HepG2 (cell line): Measurements from ENCODE around the gene C1QL4. TPM values are rescaled to one million over a fixed set of nuclear protein-coding genes. Genes with fewer than 3 reads are reported as not detected.

Experiments
- ATAC-seq: fragments of 200-7000 bp; cut with Tn5 transposase; 3 replicates; pipeline ENCODE4 v1.9.1; 2020; ENCODE audit warnings: mild to moderate bottlenecking, moderate library complexity
- BruUV-seq: library from RNA; stranded (reverse); fragments of 400-500 nt; replicated peaks from 2 replicates; lab custom pipeline; 2021; lab: Mats Ljungman, UMichigan
- CTCF ChIA-PET: fragments of 300-600 bp; formaldehyde crosslinking; extraction: SDS; loops from one replicate; lab custom pipeline; 2021; ENCODE audit warnings: low total read pairs, inconsistent platforms, low intra/inter-chr PET ratio; lab: Yijun Ruan, JAX
- POLR2A ChIA-PET: fragments of 350-600 bp; sonication (Branson Sonifier 250); formaldehyde crosslinking; loops from one replicate; lab custom pipeline; 2020; ENCODE audit warnings: antibody characterized with exemption, inconsistent platforms; lab: Yijun Ruan, JAX
- DNase-seq: peaks from one replicate; pipeline ENCODE4 v3.0.0-alpha.2; 2015; ENCODE audit warnings: low spot score
- FAIRE-seq: peaks from 3 replicates; lab custom pipeline; 2011; peaks lifted over from hg19 to GRCh38; lab: Jason Lieb, UNC
- H2AFZ ChIP-seq: one replicate; pipeline ENCODE4 v1.6.1; 2011; ENCODE audit warnings: low read length, inconsistent platforms
- H3K27ac ChIP-seq: fragments of 300-600 bp; 3 replicates; pipeline ENCODE4 v1.8.0; 2011; ENCODE audit warnings: mixed run types, mild to moderate bottlenecking, mixed read lengths, low read length, inconsistent platforms; ENCODE audit not compliant: insufficient read depth; ENCODE audit errors: extremely low read length
- H3K27me3 ChIP-seq, 2 experiments: fragments of 200-600 bp in 1 of 2; 2 replicates in 1 of 2; 3 replicates in 1 of 2; pipeline versions ENCODE4 v1.6.0 to v1.8.0; 2011; ENCODE audit warnings: low read length in 2 of 2, mild to moderate bottlenecking in 2 of 2, moderate library complexity in 2 of 2, inconsistent platforms in 1 of 2; ENCODE audit not compliant: insufficient read depth in 2 of 2, control insufficient read depth in 1 of 2
- H3K36me3 ChIP-seq, 2 experiments: fragments of 200-600 bp in 1 of 2; replicated peaks in 1 of 2; 2 replicates in 1 of 2; 3 replicates in 1 of 2; pipeline versions ENCODE4 v1.5.1 to v1.8.0; 2011; ENCODE audit warnings: low read length in 2 of 2, inconsistent platforms in 1 of 2; ENCODE audit not compliant: insufficient read depth in 2 of 2, control insufficient read depth in 1 of 2
- H3K4me1 ChIP-seq: 2 replicates; pipeline ENCODE4 v1.5.1; 2012; ENCODE audit warnings: low read length, inconsistent platforms; ENCODE audit not compliant: insufficient read depth
- H3K4me2 ChIP-seq: 2 replicates; pipeline ENCODE4 v1.6.0; 2011; ENCODE audit warnings: low read depth, low read length, inconsistent platforms
- H3K4me3 ChIP-seq, 3 experiments: fragments of 200-600 bp in 1 of 3; sonication (generic), shearing (Covaris generic) in 1 of 3; replicated peaks in 1 of 3; 2 replicates each; pipeline ENCODE4 v1.5.1; 2011 to 2016; ENCODE audit warnings: low read length in 3 of 3, inconsistent platforms in 2 of 3, low read depth in 2 of 3, mild to moderate bottlenecking in 2 of 3, control low read depth in 1 of 3, mixed read lengths in 1 of 3; ENCODE audit not compliant: insufficient read depth in 1 of 3
- H3K79me2 ChIP-seq: one replicate; pipeline ENCODE4 v1.6.1; 2011; ENCODE audit warnings: low read length, inconsistent platforms; ENCODE audit not compliant: insufficient read depth
- H3K9ac ChIP-seq: 2 replicates; pipeline ENCODE4 v1.6.0; 2011; ENCODE audit warnings: mild to moderate bottlenecking, low read depth, low read length, inconsistent platforms; ENCODE audit not compliant: insufficient read depth
- H3K9me3 ChIP-seq: 2 replicates; pipeline ENCODE4 v1.5.1; 2012; ENCODE audit warnings: mild to moderate bottlenecking, low read length
- H4K20me1 ChIP-seq: 2 replicates; pipeline ENCODE4 v1.6.0; 2011; ENCODE audit warnings: inconsistent platforms, mild to moderate bottlenecking, low read length, moderate library complexity; ENCODE audit not compliant: insufficient read depth
- ARID4A ChIP-seq: sonication (generic); formaldehyde crosslinking; IDR thresholded peaks from 2 replicates; pipeline ENCODE4 v1.5.0; 2020; ENCODE audit warnings: mild to moderate bottlenecking, missing genetic modification reagents, borderline replicate concordance
- FOXA1 ChIP-seq, 2 experiments: fragments of 450-650 bp in 1 of 2; sonication (generic) in 1 of 2; formaldehyde crosslinking in 1 of 2; IDR thresholded peaks; 2 replicates each; pipeline versions ENCODE4 v1.4.0 to v1.6.1; 2016 to 2020; ENCODE audit warnings: missing genetic modification reagents in 1 of 2
- NCOR1 ChIP-seq: fragments of 200-600 bp; sonication (generic); IDR thresholded peaks from 2 replicates; pipeline ENCODE4 v1.7.0; 2017; ENCODE audit warnings: antibody characterized with exemption, low read length, borderline replicate concordance
- PBX3 ChIP-seq: sonication (generic); formaldehyde crosslinking; IDR thresholded peaks from 2 replicates; pipeline ENCODE4 v1.8.1; 2023; ENCODE audit warnings: missing genetic modification reagents, inconsistent platforms, borderline replicate concordance
- SRF ChIP-seq: IDR thresholded peaks from 2 replicates; pipeline ENCODE4 v1.6.1; 2011; ENCODE audit warnings: mild to moderate bottlenecking, low read depth, low read length, moderate library complexity
- STAG1 ChIP-seq: sonication (generic); formaldehyde crosslinking; IDR thresholded peaks from 2 replicates; pipeline ENCODE4 v1.4.0; 2020; ENCODE audit warnings: missing genetic modification reagents
- ZBTB21 ChIP-seq: sonication (generic); formaldehyde crosslinking; IDR thresholded peaks from 2 replicates; pipeline ENCODE4 v1.4.0; 2020; ENCODE audit warnings: missing genetic modification reagents
- ZNF121 ChIP-seq: sonication (generic); formaldehyde crosslinking; IDR thresholded peaks from 2 replicates; pipeline ENCODE4 v1.5.0; 2020; ENCODE audit warnings: mild to moderate bottlenecking, missing genetic modification reagents
- ZNF264 ChIP-seq: sonication (generic); formaldehyde crosslinking; IDR thresholded peaks from 2 replicates; pipeline ENCODE4 v1.4.0; 2020; ENCODE audit warnings: missing genetic modification reagents
- ZNF337 ChIP-seq: sonication (generic); formaldehyde crosslinking; IDR thresholded peaks from 2 replicates; pipeline ENCODE4 v1.5.1; 2020; ENCODE audit warnings: missing genetic modification reagents, low read depth, mild to moderate bottlenecking, borderline replicate concordance
- ZNF629 ChIP-seq: sonication (generic); formaldehyde crosslinking; conservative IDR thresholded peaks from 2 replicates; pipeline ENCODE4 v1.5.0; 2020; ENCODE audit warnings: missing genetic modification reagents
- WGBS: methylation state at CpG from one replicate; pipeline ENCODE4 v1.1.6; 2017; ENCODE audit warnings: low lambda C conversion rate; 5-methylcytosine and 5-hydroxymethylcytosine counted together
- in situ Hi-C: cut with HindIII; loops from 2 replicates; pipeline ENCODE4 v1.10.0; 2017; ENCODE audit warnings: low pct_unique_long_range_greater_than_20kb; ENCODE audit not compliant: extremely low pct_ligation_motif_present
- intact Hi-C: fragments of 100-400 bp; cut with micrococcal nuclease; formaldehyde crosslinking; loops from one replicate; pipeline ENCODE4 v1.10.0; 2022; ENCODE audit not compliant: unreplicated experiment
- polyA plus RNA-seq, 8 experiments: library from polyadenylated mRNA; depleted of rRNA in 3 of 8; stranded (reverse) in 7 of 8; unstranded in 1 of 8; fragments of >200 nt; fragmentation: Illumina TruSeq in 4 of 8; extraction: Trizol in 4 of 8; gene quantifications; 2 replicates each; pipeline versions ENCODE4 v1.2.1 to v1.2.3, GENCODE V29; 2011 to 2016; ENCODE audit warnings: low read depth in 4 of 8, missing spikeins in 1 of 8, mixed read lengths in 1 of 8; ENCODE audit not compliant: insufficient read depth in 1 of 8
- total RNA-seq, 5 experiments: library from RNA; depleted of rRNA; stranded (reverse); fragments of >200 nt; fragmentation: Illumina TruSeq; extraction: Trizol; gene quantifications; 2 replicates each; pipeline ENCODE4 v1.2.3, GENCODE V29; 2016; ENCODE audit warnings: low read depth in 1 of 5

Gene C1QL4
- total and polyA plus RNA-seq, 2 of the 13 experiments (the other 11 are each of a cell fraction or from before 2014, with no cell fraction given) = 0.03 TPM; not detected in 1

- FAIRE-seq (no peak), DNase-seq (no peak), ATAC-seq (no peak)
- intact Hi-C loops = no loop called here
- ChIA-PET POLR2A (no interaction called here), CTCF (no interaction called here)
- Histone ChIP-seq H3K4me2 (0 out of 2 replicates have a peak overlapping the region, but pooled peaks have one; percentile 81), H3K79me2 (peaks cover 71% of the 10 kb centered on the region), H3K4me3 (no peak overlapping the region), H2AFZ (no peak overlapping the region), H3K36me3 (peaks cover 0 to 1% of the 10 kb centered on the region in 2 experiments; a peak in 2 of 5 replicates), H3K27ac (no peak overlapping the region)
- WGBS = 96% methylated on average over 6 of the region's 6 CpGs
- in situ Hi-C loops = no loop called here
- no TSS peak for BruUV-seq
- TF ChIP-seq ZBTB21 (CRISPR knock-in tag) = no peak
- TF ChIP-seq ZNF121 (CRISPR knock-in tag) = peak; percentile 86
- TF ChIP-seq, all 625 proteins: peak for 1
- Histone ChIP-seq H3K9ac (no peak overlapping the region), H4K20me1 (peaks cover 3% of the 10 kb centered on the region; the same call in 1 of the 2 replicates), H3K27me3 (no peaks in the 10 kb centered on the region; a peak in 1 of 5 replicates), H3K4me1 (peaks cover 62% of the 10 kb centered on the region), H3K9me3 (no peaks in the 10 kb centered on the region)
Measured at GRCh38 chr12:49370539-49370938, 33.6 kb upstream of the C1QL4 start.

GRCh38 chr12:49369411-49370145, 32.6 kb upstream of the C1QL4 start:
- peaks cover 0 to 1% of the 10 kb centered on the region in 2 experiments; a peak in 2 of 5 replicates for H3K36me3 ChIP-seq
- in situ Hi-C loops = loop anchor here (5.0 kb wide), 1 partner anchor 128 kb away; no protein-coding TSS in a partner anchor
- no peaks in the 10 kb centered on the region for H3K9me3 ChIP-seq
- peaks cover 63% of the 10 kb centered on the region for H3K79me2 ChIP-seq
- peaks cover 71% of the 10 kb centered on the region for H3K4me1 ChIP-seq
- peak overlapping the region; percentile 89 for H3K9ac ChIP-seq
- no peak overlapping the region for H2AFZ ChIP-seq
- H3K27ac ChIP-seq = peak overlapping the region; percentile 35
- DNase-seq = peak; percentile 41
- POLR2A ChIA-PET = no interaction called here
- H4K20me1 ChIP-seq = peaks cover 3% of the 10 kb centered on the region; the same call in 1 of the 2 replicates
- no peaks in the 10 kb centered on the region; a peak in 1 of 5 replicates for H3K27me3 ChIP-seq
- CTCF ChIA-PET = no interaction called here
- WGBS = 52% methylated on average over 6 of the region's 6 CpGs
- intact Hi-C loops = loop anchor here (10.0 kb wide), 1 partner anchor 55 kb away; no protein-coding TSS in a partner anchor
- H3K4me3 ChIP-seq = peak overlapping the region; percentile 4 to 45 (median 7); a peak in 4 of 6 replicates
- peak overlapping the region; percentile 81 for H3K4me2 ChIP-seq
- BruUV-seq = no TSS peak
- no peak for FAIRE-seq
- ATAC-seq = peak; percentile 45
- TF ChIP-seq SRF = no peak
- TF ChIP-seq NCOR1 = no peak
- TF ChIP-seq FOXA1 (IDR thresholded peaks at IDR 0.05) = no peak
- no peak for TF ChIP-seq FOXA1 (CRISPR knock-in tag; IDR thresholded peaks at IDR 0.05)
- no peak for TF ChIP-seq PBX3 (CRISPR knock-in tag)
- TF ChIP-seq ZNF629 (CRISPR knock-in tag) = no peak
- no peak for TF ChIP-seq ZNF337 (CRISPR knock-in tag)
- 0 out of 2 replicates have a peak, but pooled peaks have one; percentile 5 for TF ChIP-seq STAG1
- TF ChIP-seq ZNF264 = no peak
- TF ChIP-seq ARID4A (CRISPR knock-in tag) = no peak; the same call in 1 of the 2 replicates
